Measurements from ENCODE around the gene TJP1. TPM values are rescaled to one million over a fixed set of nuclear protein-coding genes. Genes with fewer than 3 reads are reported as not detected.
"Not testable (repeated sequence)": the region's sequence is repeated elsewhere in the genome, so short reads cannot be mapped to it uniquely, and the experiment has no call there.

The TJP1 gene
- total RNA-seq, 1 donor from 2014 or later = 138 TPM

GRCh38 chr15:29770796-29771195, 51.5 kb downstream of the TJP1 start:
- DNase-seq (ENCODE audit: low spot score) = no peak
- intact Hi-C loops (cut with DNase I) = no loop called here

- no peak for DNase-seq (ENCODE audit: low spot score)
- intact Hi-C loops (cut with DNase I) = no loop called here
These were observed 56.3 kb downstream of the TJP1 start for GRCh38 chr15:29765898-29766527.

- intact Hi-C loops (cut with DNase I) = no loop called here
- no peak for DNase-seq (ENCODE audit: low spot score)
These were observed 56.9 kb downstream of the TJP1 start for GRCh38 chr15:29765234-29765841.

- intact Hi-C loops (cut with DNase I) = no loop called here
- DNase-seq (ENCODE audit: low spot score) = no peak
These were observed 62.7 kb downstream of the TJP1 start for GRCh38 chr15:29759596-29759995.

- DNase-seq (ENCODE audit: low spot score) = no peak
- intact Hi-C loops (cut with DNase I) = no loop called here
These were observed 65.7 kb downstream of the TJP1 start for GRCh38 chr15:29756358-29757267.

- DNase-seq (ENCODE audit: low spot score) = not testable (repeated sequence)
- intact Hi-C loops (cut with DNase I) = loop anchor here (5.0 kb wide), 1 partner anchor 53 kb away; no protein-coding TSS in a partner anchor
These were observed 68.3 kb downstream of the TJP1 start for GRCh38 chr15:29754009-29754408.

- intact Hi-C loops (cut with DNase I) = loop anchor here (5.0 kb wide), 1 partner anchor 54 kb away; no protein-coding TSS in a partner anchor
- no peak for DNase-seq (ENCODE audit: low spot score)
These were observed 68.8 kb downstream of the TJP1 start for GRCh38 chr15:29753506-29753905.

- no peak for DNase-seq (ENCODE audit: low spot score)
- intact Hi-C loops (cut with DNase I) = loop anchor here (5.0 kb wide), 1 partner anchor 57 kb away; no protein-coding TSS in a partner anchor
These were observed 71.5 kb downstream of the TJP1 start for GRCh38 chr15:29750754-29751153.

GRCh38 chr15:29749365-29750086, 72.7 kb downstream of the TJP1 start:
- intact Hi-C loops (cut with DNase I) = loop anchor here (2.0 to 5.0 kb wide), 2 partner anchors 58 to 175 kb away; no protein-coding TSS in a partner anchor
- DNase-seq (ENCODE audit: low spot score) = no peak

- DNase-seq (ENCODE audit: low spot score) = no peak
- intact Hi-C loops (cut with DNase I) = loop anchor here (2.0 kb wide), 1 partner anchor 177 kb away; no protein-coding TSS in a partner anchor
These were observed 74.3 kb downstream of the TJP1 start for GRCh38 chr15:29747837-29748417.

GRCh38 chr15:29743475-29743874, 78.8 kb downstream of the TJP1 start:
- intact Hi-C loops (cut with DNase I) = no loop called here
- no peak for DNase-seq (ENCODE audit: low spot score)

GRCh38 chr15:29740692-29741311, 81.5 kb downstream of the TJP1 start:
- no peak for DNase-seq (ENCODE audit: low spot score)
- intact Hi-C loops (cut with DNase I) = no loop called here

- no peak for DNase-seq (ENCODE audit: low spot score)
- intact Hi-C loops (cut with DNase I) = no loop called here
These were observed 85.6 kb downstream of the TJP1 start for GRCh38 chr15:29736744-29737020.

GRCh38 chr15:29736012-29736743, 86.1 kb downstream of the TJP1 start:
- intact Hi-C loops (cut with DNase I) = no loop called here
- no peak for DNase-seq (ENCODE audit: low spot score)

GRCh38 chr15:29734917-29735572, 87.2 kb downstream of the TJP1 start:
- intact Hi-C loops (cut with DNase I) = no loop called here
- no peak for DNase-seq (ENCODE audit: low spot score)

GRCh38 chr15:29731865-29732264, 90.4 kb downstream of the TJP1 start:
- intact Hi-C loops (cut with DNase I) = no loop called here
- DNase-seq (ENCODE audit: low spot score) = no peak

GRCh38 chr15:29730471-29730870, 91.8 kb downstream of the TJP1 start:
- DNase-seq (ENCODE audit: low spot score); intact Hi-C loops (cut with DNase I): not testable (repeated sequence)

GRCh38 chr15:29728418-29728817, 93.8 kb downstream of the TJP1 start:
- no peak for DNase-seq (ENCODE audit: low spot score)
- intact Hi-C loops (cut with DNase I) = no loop called here
